Muscle of back (tissue), 11 donors: ENCODE data around the gene SLC25A36. TPM values are rescaled to one million over a fixed set of nuclear protein-coding genes. Genes with fewer than 3 reads are reported as not detected.
"Not testable (repeated sequence)": the region's sequence is repeated elsewhere in the genome, so short reads cannot be mapped to it uniquely, and the experiment has no call there.

Experiments
- DNase-seq, 3 donors: peaks; one replicate each; pipeline versions ENCODE4 v3.0.0 to v3.0.0-alpha.2; 2013
- polyA plus RNA-seq, 10 donors: library from polyadenylated mRNA; unstranded; fragments of 120-200 nt; gene quantifications; one replicate each; pipeline ENCODE4 v1.2.1, GENCODE V29; 2013; ENCODE audit not compliant: insufficient read length in 10 of 10

The SLC25A36 gene
- polyA plus RNA-seq, 10 donors, result 50.6 to 96.0 (median 72.2) TPM

- no peak for DNase-seq
Observed at GRCh38 chr3:140927279-140928069, 14.2 kb upstream of the SLC25A36 start.

- no peak for DNase-seq
Observed at GRCh38 chr3:140929446-140929845, 12.2 kb upstream of the SLC25A36 start.

GRCh38 chr3:140931016-140931454 is 10.6 kb upstream of the SLC25A36 start:
- DNase-seq, result no peak

GRCh38 chr3:140931801-140932200 is 9.8 kb upstream of the SLC25A36 start:
- DNase-seq, result no peak

- no peak for DNase-seq
Observed at GRCh38 chr3:140933109-140933508, 8.5 kb upstream of the SLC25A36 start.

GRCh38 chr3:140933552-140933951 is 8.1 kb upstream of the SLC25A36 start:
- no peak for DNase-seq

- not testable (repeated sequence) for DNase-seq
Observed at GRCh38 chr3:140939305-140939704, 2.3 kb upstream of the SLC25A36 start.

GRCh38 chr3:140941090-140941433 is 574 bp upstream of the SLC25A36 start:
- no peak for DNase-seq

GRCh38 chr3:140942221-140943104 is 827 bp downstream of the SLC25A36 start:
- DNase-seq, result peak; percentile 49 to 93 (median 78)

GRCh38 chr3:140943781-140944552 is 2.3 kb downstream of the SLC25A36 start:
- DNase-seq, result no peak

- DNase-seq, result no peak
Observed at GRCh38 chr3:140948460-140949249, 7.0 kb downstream of the SLC25A36 start.

GRCh38 chr3:140950144-140950543 is 8.5 kb downstream of the SLC25A36 start:
- DNase-seq, result no peak

- DNase-seq, result no peak
Observed at GRCh38 chr3:140950863-140951262, 9.2 kb downstream of the SLC25A36 start.

- not testable (repeated sequence) for DNase-seq
Observed at GRCh38 chr3:140951750-140952149, 10.1 kb downstream of the SLC25A36 start.

GRCh38 chr3:140953028-140953960 is 11.7 kb downstream of the SLC25A36 start:
- peak in 1 of 3 donors; percentile 39 for DNase-seq

GRCh38 chr3:140954576-140954975 is 12.9 kb downstream of the SLC25A36 start:
- no peak for DNase-seq

- no peak for DNase-seq
Observed at GRCh38 chr3:140955645-140956044, 14.0 kb downstream of the SLC25A36 start.

GRCh38 chr3:140956058-140956835 is 14.6 kb downstream of the SLC25A36 start:
- DNase-seq, result no peak

- DNase-seq, result peak in 1 of 3 donors; percentile 9
Observed at GRCh38 chr3:140972833-140973232, 31.2 kb downstream of the SLC25A36 start.
